Duodenal mucosa (tissue), 2 donors: ENCODE data around the gene TET3.
A peak's percentile ranks its signal among the peaks of the same experiment; 100 is the strongest.

ENCODE experiments used
- H3K27ac ChIP-seq: one replicate; pipeline ENCODE4 v1.7.0; 2013; ENCODE audit warnings: low read depth, low read length
- H3K27me3 ChIP-seq, 2 donors: one replicate each; pipeline ENCODE4 v1.7.0; 2013; ENCODE audit warnings: low read length in 2 of 2, control low read depth in 1 of 2; ENCODE audit not compliant: insufficient read depth in 2 of 2, control insufficient read depth in 1 of 2
- H3K36me3 ChIP-seq, 2 donors: one replicate each; pipeline ENCODE4 v1.7.0; 2013; ENCODE audit warnings: low read length in 2 of 2, control low read depth in 1 of 2; ENCODE audit not compliant: insufficient read depth in 2 of 2, control insufficient read depth in 1 of 2
- H3K4me1 ChIP-seq, 2 donors: one replicate each; pipeline ENCODE4 v1.7.0; 2013; ENCODE audit warnings: low read length in 2 of 2, control low read depth in 1 of 2; ENCODE audit not compliant: insufficient read depth in 2 of 2, control insufficient read depth in 1 of 2
- H3K4me3 ChIP-seq, 2 donors: one replicate each; pipeline ENCODE4 v1.7.0; 2013; ENCODE audit warnings: low read length in 2 of 2, low read depth in 1 of 2
- H3K9ac ChIP-seq, 2 donors: one replicate each; pipeline ENCODE4 v1.7.0; 2013; ENCODE audit warnings: low read length in 2 of 2, low read depth in 1 of 2
- H3K9me3 ChIP-seq, 2 donors: one replicate each; pipeline ENCODE4 v1.7.0; 2013; ENCODE audit warnings: low read length in 2 of 2, control low read depth in 1 of 2; ENCODE audit not compliant: control insufficient read depth in 1 of 2

TET3 gene

GRCh38 chr2:73986085-73986681, 1.5 kb downstream of the TET3 start:
- Histone ChIP-seq H3K4me1 (peaks cover 59 to 62% of the 10 kb centered on the region in 2 donors), H3K9ac (peak overlapping the region; percentile 33 to 58)

GRCh38 chr2:73987109-73987947, 2.6 kb downstream of the TET3 start:
- Histone ChIP-seq H3K4me3 (peak overlapping the region; percentile 66 to 75), H3K27me3 (no peaks in the 10 kb centered on the region), H3K27ac (no peak overlapping the region), H3K9ac (peak overlapping the region; percentile 49 to 61), H3K9me3 (no peaks in the 10 kb centered on the region), H3K4me1 (peaks cover 47 to 51% of the 10 kb centered on the region in 2 donors), H3K36me3 (peaks cover 5 to 6% of the 10 kb centered on the region in 2 donors)

More at GRCh38 chr2:73986085-73986681, 1.5 kb downstream of the TET3 start:
- no peaks in the 10 kb centered on the region for H3K9me3 ChIP-seq
- H3K4me3 ChIP-seq = peak overlapping the region; percentile 72 to 75
- peaks cover 5 to 6% of the 10 kb centered on the region in 2 donors for H3K36me3 ChIP-seq
- no peak overlapping the region for H3K27ac ChIP-seq
- H3K27me3 ChIP-seq = no peaks in the 10 kb centered on the region

- Histone ChIP-seq H3K27ac (no peak overlapping the region), H3K9ac (peak overlapping the region; percentile 49 to 61), H3K4me1 (peaks cover 41 to 43% of the 10 kb centered on the region in 2 donors), H3K4me3 (peak overlapping the region; percentile 66 to 75), H3K27me3 (no peaks in the 10 kb centered on the region), H3K9me3 (no peaks in the 10 kb centered on the region), H3K36me3 (peaks cover 5 to 6% of the 10 kb centered on the region in 2 donors)
These were observed 3.4 kb downstream of the TET3 start for GRCh38 chr2:73987948-73988700.

- H3K4me1 ChIP-seq = peaks cover 37% of the 10 kb centered on the region in 2 donors
- H3K4me3 ChIP-seq = no peak overlapping the region
- no peaks in the 10 kb centered on the region for H3K9me3 ChIP-seq
- H3K36me3 ChIP-seq = peaks cover 5 to 6% of the 10 kb centered on the region in 2 donors
- H3K27ac ChIP-seq = no peak overlapping the region
- no peak overlapping the region for H3K9ac ChIP-seq
- no peaks in the 10 kb centered on the region for H3K27me3 ChIP-seq
These were observed 5.3 kb downstream of the TET3 start for GRCh38 chr2:73989972-73990371.

GRCh38 chr2:73990531-73990930, 5.8 kb downstream of the TET3 start:
- no peaks in the 10 kb centered on the region for H3K27me3 ChIP-seq
- H3K27ac ChIP-seq = no peak overlapping the region
- peaks cover 37% of the 10 kb centered on the region in 2 donors for H3K4me1 ChIP-seq
- H3K9me3 ChIP-seq = no peaks in the 10 kb centered on the region
- no peak overlapping the region for H3K9ac ChIP-seq
- peaks cover 5 to 6% of the 10 kb centered on the region in 2 donors for H3K36me3 ChIP-seq
- H3K4me3 ChIP-seq = no peak overlapping the region

- Histone ChIP-seq H3K4me3 (no peak overlapping the region), H3K36me3 (peaks cover 5 to 6% of the 10 kb centered on the region in 2 donors), H3K27ac (no peak overlapping the region), H3K9me3 (no peaks in the 10 kb centered on the region), H3K4me1 (peaks cover 23 to 24% of the 10 kb centered on the region in 2 donors), H3K27me3 (no peaks in the 10 kb centered on the region), H3K9ac (no peak overlapping the region)
These were observed 7.3 kb downstream of the TET3 start for GRCh38 chr2:73992036-73992435.

GRCh38 chr2:73993376-73993775, 8.7 kb downstream of the TET3 start:
- Histone ChIP-seq H3K4me3 (no peak overlapping the region), H3K4me1 (peaks cover 12% of the 10 kb centered on the region in 2 donors), H3K9me3 (no peaks in the 10 kb centered on the region)

GRCh38 chr2:73993778-73994177, 9.1 kb downstream of the TET3 start:
- H3K27me3 ChIP-seq = no peaks in the 10 kb centered on the region
- H3K4me1 ChIP-seq = peaks cover 8 to 9% of the 10 kb centered on the region in 2 donors
- H3K4me3 ChIP-seq = no peak overlapping the region
- H3K36me3 ChIP-seq = peaks cover 7 to 10% of the 10 kb centered on the region in 2 donors
- H3K9me3 ChIP-seq = no peaks in the 10 kb centered on the region
- H3K27ac ChIP-seq = no peak overlapping the region
- H3K9ac ChIP-seq = no peak overlapping the region

More at GRCh38 chr2:73993376-73993775, 8.7 kb downstream of the TET3 start:
- Histone ChIP-seq H3K36me3 (peaks cover 5 to 8% of the 10 kb centered on the region in 2 donors), H3K27ac (no peak overlapping the region), H3K9ac (no peak overlapping the region), H3K27me3 (no peaks in the 10 kb centered on the region)

GRCh38 chr2:73994178-73994831, 9.6 kb downstream of the TET3 start:
- H3K27ac ChIP-seq = no peak overlapping the region
- no peaks in the 10 kb centered on the region for H3K27me3 ChIP-seq
- no peak overlapping the region for H3K4me3 ChIP-seq
- H3K9ac ChIP-seq = no peak overlapping the region
- H3K9me3 ChIP-seq = no peaks in the 10 kb centered on the region
- H3K36me3 ChIP-seq = peaks cover 9 to 10% of the 10 kb centered on the region in 2 donors
- peaks cover 5 to 7% of the 10 kb centered on the region in 2 donors for H3K4me1 ChIP-seq
